Stimulated activated CD4-positive, alpha-beta T cell treated with anti-CD3 and anti-CD28 coated beads, Interleukin-1b, Interleukin-23, amount 100 ng/mL, for 4 hours (primary cell): ENCODE results near the gene PSMA7.

ENCODE experiments used
- DNase-seq, 2 donors: peaks; one replicate each; pipeline ENCODE4 v3.0.0-alpha.2; 2020; ENCODE audit warnings: low read depth in 2 of 2

The PSMA7 gene

DNA sequence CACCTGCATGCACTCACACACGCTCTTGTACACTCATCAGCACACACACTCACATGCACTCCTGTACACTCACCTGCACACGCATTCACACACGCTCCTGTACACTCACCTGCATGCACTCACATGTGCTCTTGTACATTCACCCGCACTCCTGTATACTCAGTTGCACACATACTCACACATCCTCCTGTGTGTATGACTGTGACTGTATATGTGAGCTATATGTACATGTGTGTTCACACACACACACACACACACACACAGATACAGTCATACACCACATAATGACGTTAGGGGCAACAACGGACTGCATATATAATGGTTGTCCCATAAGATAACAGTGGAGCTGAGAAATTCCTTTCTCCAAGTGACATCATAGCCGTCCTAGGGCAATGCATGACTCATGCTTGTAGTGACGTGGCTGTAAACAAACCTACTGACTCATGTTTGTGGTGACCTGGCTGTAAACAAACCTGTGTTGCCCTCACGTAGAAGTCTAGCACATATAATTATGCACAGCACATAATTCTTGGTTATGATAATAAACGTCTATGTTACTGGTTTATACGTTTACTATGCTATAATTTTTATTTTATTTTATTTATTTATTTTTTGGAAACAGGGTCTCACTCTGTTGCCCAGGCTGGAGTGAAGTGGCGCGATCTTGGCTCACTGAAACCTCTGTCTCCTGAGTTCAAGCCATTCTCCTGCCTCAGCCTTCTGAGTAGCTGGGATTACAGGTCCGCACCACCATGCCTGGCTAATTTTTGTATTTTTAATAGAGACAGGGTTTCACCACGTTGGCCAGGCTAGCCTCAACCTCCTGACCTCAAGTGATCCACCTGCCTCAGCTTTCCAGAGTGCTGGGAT is 54.7 kb downstream of the PSMA7 start:
- DNase-seq: no peak

DNA sequence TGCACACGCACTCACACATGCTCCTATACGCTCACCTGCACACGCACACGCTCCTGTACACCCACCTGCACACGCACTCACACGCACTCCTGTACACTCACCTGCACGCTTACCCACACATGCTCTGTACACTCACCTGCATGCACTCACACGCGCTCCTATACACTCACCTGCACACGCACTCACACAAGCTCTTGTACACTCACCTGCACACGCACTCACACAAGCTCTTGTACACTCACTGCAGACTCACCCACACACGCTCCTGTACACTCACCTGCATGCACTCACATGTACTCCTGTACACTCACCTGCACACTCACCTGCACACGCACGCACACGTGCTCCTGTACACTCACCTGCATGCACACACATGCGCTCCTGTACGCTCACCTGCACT is 55.6 kb downstream of the PSMA7 start:
- no peak for DNase-seq

DNA sequence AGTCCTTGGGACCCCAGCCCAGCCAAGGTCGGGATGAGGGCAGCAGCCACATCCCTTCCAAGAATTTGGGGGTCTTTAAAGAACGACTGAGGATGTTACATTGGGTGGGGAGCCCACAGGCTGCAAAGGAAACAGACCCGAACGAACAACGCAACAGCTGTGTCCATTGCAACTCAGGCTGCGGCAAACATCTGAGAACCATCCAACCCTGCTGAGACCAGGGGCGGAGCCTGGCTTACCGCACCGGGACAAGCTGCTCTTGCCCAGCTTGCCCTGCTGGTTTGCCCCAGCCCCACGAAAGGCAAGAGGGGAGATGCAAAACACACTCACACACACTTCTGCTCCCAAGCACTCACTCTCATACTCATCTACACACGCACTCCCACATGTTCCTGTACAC is 56.0 kb downstream of the PSMA7 start:
- DNase-seq: no peak
